ENCODE measurements around the gene CCND1.

Gene CCND1

DNA sequence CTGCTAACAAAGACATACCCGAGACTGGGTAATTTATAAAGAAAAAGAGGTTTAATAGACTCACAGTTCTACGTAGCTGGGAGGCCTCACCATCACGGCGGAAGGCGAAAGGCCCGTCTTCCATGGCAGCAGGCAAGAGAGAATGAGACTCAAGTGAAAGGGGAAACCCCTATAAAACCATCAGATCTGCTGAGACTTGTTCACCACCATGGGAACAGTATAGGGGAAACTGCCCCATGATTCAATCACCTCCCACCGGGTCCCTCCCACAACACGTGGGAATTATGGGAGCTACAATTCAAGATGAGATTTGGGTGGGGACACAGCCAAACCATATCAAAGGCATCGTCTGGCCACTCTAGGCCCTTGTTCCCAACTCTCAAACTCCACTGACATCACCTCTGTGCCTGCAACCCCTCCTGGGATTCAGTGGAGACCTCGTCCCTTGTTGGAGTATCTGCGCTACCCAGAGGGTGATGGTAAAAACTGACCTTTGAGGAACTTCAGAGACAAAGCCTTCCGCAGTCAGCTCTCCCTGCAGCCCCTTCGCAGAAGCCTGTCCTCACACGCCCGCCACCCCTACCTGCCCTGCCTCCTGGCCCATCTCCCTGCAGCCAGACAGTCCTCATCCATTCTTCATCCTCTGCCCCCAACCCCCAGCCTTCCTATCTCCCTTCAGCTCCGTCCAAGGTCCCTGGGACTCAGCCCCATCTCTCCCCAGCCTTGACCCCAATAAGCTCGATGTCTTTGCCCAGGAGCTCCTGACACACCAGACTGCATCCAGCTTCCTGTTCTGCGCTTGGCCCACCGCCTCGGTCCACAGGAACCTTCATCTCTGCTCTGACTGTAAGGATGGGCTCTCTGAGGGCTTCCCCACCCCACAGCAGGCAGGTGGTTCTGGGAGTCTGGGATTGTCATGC, 15.8 kb downstream of the CCND1 start:
- Histone ChIP-seq H3K27ac (no peak overlapping the region), H3K4me1 (peaks cover 0 to 2% (median 0%) of the 10 kb centered on the region in 4 donors), H3K9me3 (no peaks in the 10 kb centered on the region), H3K27me3 (no peaks in the 10 kb centered on the region), H3K4me3 (no peak overlapping the region), H3K36me3 (peaks cover 8 to 38% (median 22%) of the 10 kb centered on the region in 3 donors)
- no peak for TF ChIP-seq CTCF (IDR thresholded peaks at IDR 0.05)
- peak in 1 of 2 donors; percentile 48 for DNase-seq
- intact Hi-C loops (cut with DNase I; ENCODE audit: low total_unique reads) = no loop called here

GRCh38 chr11:69657456-69657910, 16.5 kb downstream of the CCND1 start:
- Histone ChIP-seq H3K4me1 (peaks cover 0 to 2% (median 0%) of the 10 kb centered on the region in 4 donors), H3K27me3 (no peaks in the 10 kb centered on the region), H3K9me3 (no peaks in the 10 kb centered on the region), H3K4me3 (no peak overlapping the region), H3K36me3 (peaks cover 6 to 38% (median 15%) of the 10 kb centered on the region in 3 donors), H3K27ac (no peak overlapping the region)
- no peak for TF ChIP-seq CTCF (IDR thresholded peaks at IDR 0.05)
- intact Hi-C loops (cut with DNase I; ENCODE audit: low total_unique reads) = no loop called here
- peak in 1 of 2 donors; percentile 57 for DNase-seq

GRCh38 chr11:69657911-69658625, 17.1 kb downstream of the CCND1 start:
- H3K36me3 ChIP-seq = peaks cover 1 to 40% (median 15%) of the 10 kb centered on the region in 3 donors
- no peak for TF ChIP-seq CTCF (IDR thresholded peaks at IDR 0.05)

DNA sequence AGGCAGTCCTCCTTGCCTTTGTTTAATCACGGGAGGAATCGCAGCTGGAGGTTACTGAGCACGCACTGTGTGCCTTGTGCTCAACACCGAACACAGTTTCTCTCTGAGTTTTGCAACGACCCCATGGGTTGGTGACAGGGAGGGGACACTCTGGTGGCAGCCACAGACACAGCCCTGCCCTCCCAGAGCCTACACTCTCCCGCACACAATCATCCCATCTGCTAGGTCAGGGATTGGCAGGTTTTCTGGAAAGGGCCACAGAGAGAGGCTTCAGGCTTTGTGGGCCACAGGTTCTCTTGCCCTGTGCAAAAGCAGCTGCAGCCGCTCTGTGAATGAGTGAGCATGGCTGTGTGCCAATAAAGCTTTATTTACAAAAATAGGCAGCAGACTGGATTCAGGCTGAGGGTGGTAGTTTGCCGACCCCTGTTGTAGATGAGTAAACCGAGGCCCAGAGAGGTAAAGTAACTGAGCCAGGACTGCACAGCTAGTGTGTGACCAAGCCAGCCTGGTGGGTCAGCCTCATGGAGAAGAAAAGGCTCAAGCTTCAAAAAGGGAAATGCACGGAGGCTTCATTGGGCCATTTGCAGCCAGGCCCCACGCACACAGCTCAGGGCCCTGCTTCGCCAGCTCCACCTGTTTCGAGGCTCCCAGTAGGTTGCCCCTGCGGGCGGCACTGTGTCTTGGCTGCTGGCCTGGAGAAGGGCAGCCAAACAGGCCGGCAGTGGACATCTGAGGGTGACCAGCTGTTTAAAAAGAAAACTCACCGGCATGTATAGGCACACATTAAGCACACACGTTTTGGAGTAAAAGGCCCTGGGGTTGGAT, 17.9 kb downstream of the CCND1 start:
- intact Hi-C loops (cut with DNase I; ENCODE audit: low total_unique reads) = no loop called here
- no peaks in the 10 kb centered on the region for H3K9me3 ChIP-seq
- no peaks in the 10 kb centered on the region for H3K27me3 ChIP-seq
- peaks cover 0 to 40% (median 17%) of the 10 kb centered on the region in 3 donors for H3K36me3 ChIP-seq
- H3K27ac ChIP-seq = no peak overlapping the region
- no peak overlapping the region for H3K4me3 ChIP-seq
- no peak for TF ChIP-seq CTCF (IDR thresholded peaks at IDR 0.05)
- peaks cover 0 to 2% (median 0%) of the 10 kb centered on the region in 4 donors for H3K4me1 ChIP-seq
- DNase-seq = peak in 1 of 2 donors; percentile 34

More at GRCh38 chr11:69657911-69658625, 17.1 kb downstream of the CCND1 start:
- Histone ChIP-seq H3K4me3 (no peak overlapping the region), H3K27ac (no peak overlapping the region), H3K27me3 (no peaks in the 10 kb centered on the region), H3K9me3 (no peaks in the 10 kb centered on the region), H3K4me1 (peaks cover 0 to 2% (median 0%) of the 10 kb centered on the region in 4 donors)
- intact Hi-C loops (cut with DNase I; ENCODE audit: low total_unique reads) = no loop called here
- peak in 1 of 2 donors; percentile 54 for DNase-seq

DNA sequence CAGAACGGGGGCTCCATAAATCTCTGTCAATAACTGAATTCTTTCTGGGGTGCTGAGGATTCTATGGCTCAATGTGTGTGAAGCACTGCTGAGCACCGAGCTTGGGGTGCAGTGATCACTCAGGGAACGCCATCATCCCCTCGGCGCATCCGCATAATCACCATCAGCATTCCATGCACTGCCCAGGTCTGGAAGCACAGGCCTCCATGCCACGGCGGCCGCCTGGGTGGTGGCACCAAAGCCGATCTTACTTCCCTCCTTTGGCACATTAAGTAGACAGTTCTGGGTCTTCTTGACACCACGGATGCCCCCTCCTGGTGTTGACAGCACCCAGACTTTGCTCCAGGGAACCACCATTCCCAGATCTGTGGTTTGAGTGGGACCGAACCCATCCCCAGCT, 18.6 kb downstream of the CCND1 start:
- DNase-seq = peak in 1 of 2 donors; percentile 45
- Histone ChIP-seq H3K4me3 (no peak overlapping the region), H3K27me3 (no peaks in the 10 kb centered on the region), H3K27ac (no peak overlapping the region), H3K36me3 (peaks cover 0 to 40% (median 18%) of the 10 kb centered on the region in 3 donors), H3K9me3 (no peaks in the 10 kb centered on the region), H3K4me1 (peaks cover 0 to 2% (median 0%) of the 10 kb centered on the region in 4 donors)
- TF ChIP-seq CTCF (IDR thresholded peaks at IDR 0.05) = no peak
- intact Hi-C loops (cut with DNase I; ENCODE audit: low total_unique reads) = no loop called here
